ENCODE results near the gene DTX3L. TPM values are rescaled to one million over a fixed set of nuclear protein-coding genes. Genes with fewer than 3 reads are reported as not detected.

DTX3L gene
- total RNA-seq, 1 donor from 2014 or later = 82.2 TPM

GRCh38 chr3:122612696-122613095 is 48.6 kb downstream of the DTX3L start:
- Histone ChIP-seq H3K4me1 (no peaks in the 10 kb centered on the region), H3K27ac (no peak overlapping the region), H3K36me3 (no peaks in the 10 kb centered on the region), H3K9me3 (no peaks in the 10 kb centered on the region), H3K27me3 (ENCODE audit: low read depth) (no peaks in the 10 kb centered on the region), H3K4me3 (no peak overlapping the region)
- ATAC-seq (no peak), DNase-seq (no peak)
- TF ChIP-seq CTCF (IDR thresholded peaks at IDR 0.05) = no peak
- intact Hi-C loops (cut with DNase I) = no loop called here

- no peak for TF ChIP-seq CTCF (IDR thresholded peaks at IDR 0.05)
- Histone ChIP-seq H3K36me3 (peaks cover 4% of the 10 kb centered on the region), H3K27ac (no peak overlapping the region), H3K27me3 (ENCODE audit: low read depth) (no peaks in the 10 kb centered on the region), H3K4me3 (no peak overlapping the region), H3K4me1 (peaks cover 7% of the 10 kb centered on the region), H3K9me3 (no peaks in the 10 kb centered on the region)
- intact Hi-C loops (cut with DNase I) = no loop called here
- no peak for DNase-seq
- no peak for ATAC-seq
These were observed 51.2 kb downstream of the DTX3L start for GRCh38 chr3:122615303-122615702.

GRCh38 chr3:122618614-122619013 is 54.5 kb downstream of the DTX3L start:
- Histone ChIP-seq H3K27ac (no peak overlapping the region), H3K36me3 (peaks cover 5% of the 10 kb centered on the region), H3K4me1 (peaks cover 7% of the 10 kb centered on the region), H3K9me3 (no peaks in the 10 kb centered on the region), H3K4me3 (no peak overlapping the region), H3K27me3 (ENCODE audit: low read depth) (no peaks in the 10 kb centered on the region)
- TF ChIP-seq CTCF (IDR thresholded peaks at IDR 0.05) = no peak
- ATAC-seq (no peak), DNase-seq (no peak)
- intact Hi-C loops (cut with DNase I) = no loop called here

- H3K27me3 ChIP-seq (ENCODE audit: low read depth) = no peaks in the 10 kb centered on the region
- ATAC-seq (no peak), DNase-seq (no peak)
- no peaks in the 10 kb centered on the region for H3K9me3 ChIP-seq
- intact Hi-C loops (cut with DNase I) = no loop called here
- H3K27ac ChIP-seq = no peak overlapping the region
- no peak for TF ChIP-seq CTCF (IDR thresholded peaks at IDR 0.05)
- peaks cover 5% of the 10 kb centered on the region for H3K36me3 ChIP-seq
- no peak overlapping the region for H3K4me3 ChIP-seq
- H3K4me1 ChIP-seq = peaks cover 7% of the 10 kb centered on the region
These were observed 54.9 kb downstream of the DTX3L start for GRCh38 chr3:122619040-122619439.

- TF ChIP-seq CTCF (IDR thresholded peaks at IDR 0.05) = no peak
- ATAC-seq = peak; percentile 25 to 50
- no peak overlapping the region for H3K4me3 ChIP-seq
These were observed 56.3 kb downstream of the DTX3L start for GRCh38 chr3:122620399-122620798.

GRCh38 chr3:122621112-122621511 is 57.0 kb downstream of the DTX3L start:
- Histone ChIP-seq H3K27me3 (ENCODE audit: low read depth) (no peaks in the 10 kb centered on the region), H3K4me3 (no peak overlapping the region), H3K27ac (no peak overlapping the region), H3K36me3 (peaks cover 5% of the 10 kb centered on the region), H3K4me1 (peaks cover 7% of the 10 kb centered on the region), H3K9me3 (no peaks in the 10 kb centered on the region)
- ATAC-seq = no peak
- intact Hi-C loops (cut with DNase I) = no loop called here
- DNase-seq = no peak
- no peak for TF ChIP-seq CTCF (IDR thresholded peaks at IDR 0.05)

More at GRCh38 chr3:122620399-122620798, 56.3 kb downstream of the DTX3L start:
- intact Hi-C loops (cut with DNase I) = no loop called here
- Histone ChIP-seq H3K27ac (no peak overlapping the region), H3K27me3 (ENCODE audit: low read depth) (no peaks in the 10 kb centered on the region), H3K36me3 (peaks cover 5% of the 10 kb centered on the region), H3K4me1 (peaks cover 7% of the 10 kb centered on the region), H3K9me3 (no peaks in the 10 kb centered on the region)
- DNase-seq = no peak
